ENCODE measurements around the gene GEN1. TPM values are rescaled to one million over a fixed set of nuclear protein-coding genes. Genes with fewer than 3 reads are reported as not detected.

GEN1 gene
- total RNA-seq, 1 experiment from 2014 or later: 23.7 TPM

DNA sequence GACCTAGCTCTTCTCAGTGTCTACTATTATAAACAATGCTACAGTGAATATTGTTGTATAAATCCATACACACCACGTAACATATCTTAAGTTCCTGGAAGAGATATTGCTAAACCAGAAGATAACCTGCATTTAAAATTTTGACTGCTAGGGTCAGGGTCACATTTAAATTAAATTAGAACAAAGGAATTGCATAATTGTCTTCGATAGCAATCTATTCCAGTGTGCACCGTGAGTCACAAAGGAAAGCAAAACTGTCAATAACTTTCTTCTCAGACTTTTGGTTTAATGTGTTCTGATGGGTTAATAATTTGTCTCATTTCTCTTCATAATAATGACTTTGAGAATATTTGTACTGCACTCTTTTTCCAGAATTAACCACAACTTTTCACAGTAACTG, 4.2 kb downstream of the GEN1 start:
- H3K36me3 Mint-ChIP-seq: peaks cover 20% of the 10 kb centered on the region
- TF ChIP-seq, protein P1, sequence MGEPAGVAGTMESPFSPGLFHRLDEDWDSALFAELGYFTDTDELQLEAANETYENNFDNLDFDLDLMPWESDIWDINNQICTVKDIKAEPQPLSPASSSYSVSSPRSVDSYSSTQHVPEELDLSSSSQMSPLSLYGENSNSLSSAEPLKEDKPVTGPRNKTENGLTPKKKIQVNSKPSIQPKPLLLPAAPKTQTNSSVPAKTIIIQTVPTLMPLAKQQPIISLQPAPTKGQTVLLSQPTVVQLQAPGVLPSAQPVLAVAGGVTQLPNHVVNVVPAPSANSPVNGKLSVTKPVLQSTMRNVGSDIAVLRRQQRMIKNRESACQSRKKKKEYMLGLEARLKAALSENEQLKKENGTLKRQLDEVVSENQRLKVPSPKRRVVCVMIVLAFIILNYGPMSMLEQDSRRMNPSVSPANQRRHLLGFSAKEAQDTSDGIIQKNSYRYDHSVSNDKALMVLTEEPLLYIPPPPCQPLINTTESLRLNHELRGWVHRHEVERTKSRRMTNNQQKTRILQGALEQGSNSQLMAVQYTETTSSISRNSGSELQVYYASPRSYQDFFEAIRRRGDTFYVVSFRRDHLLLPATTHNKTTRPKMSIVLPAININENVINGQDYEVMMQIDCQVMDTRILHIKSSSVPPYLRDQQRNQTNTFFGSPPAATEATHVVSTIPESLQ (CRISPR knock-in tag; IDR thresholded peaks at IDR 0.05): no peak
- TF ChIP-seq NFATC4 (CRISPR knock-in tag; IDR thresholded peaks at IDR 0.05) (no peak), ZNF232 (CRISPR knock-in tag; IDR thresholded peaks at IDR 0.05) (no peak), GRHL2 (CRISPR knock-in tag; IDR thresholded peaks at IDR 0.05; ENCODE audit: insufficient replicate concordance, severe bottlenecking) (no peak), GTF2I (CRISPR knock-in tag; conservative IDR thresholded peaks at IDR 0.05) (no peak), ZNF219 (CRISPR knock-in tag; IDR thresholded peaks at IDR 0.05; ENCODE audit: borderline replicate concordance) (no peak), SOX15 (CRISPR knock-in tag; IDR thresholded peaks at IDR 0.05) (no peak), ZBTB21 (CRISPR knock-in tag; IDR thresholded peaks at IDR 0.05; ENCODE audit: borderline replicate concordance) (no peak), MXD4 (CRISPR knock-in tag; IDR thresholded peaks at IDR 0.05; ENCODE audit: borderline replicate concordance) (no peak), CBFB (CRISPR knock-in tag; IDR thresholded peaks at IDR 0.05; ENCODE audit: low read depth) (no peak), ZNF416 (CRISPR knock-in tag; IDR thresholded peaks at IDR 0.05) (no peak), NFYB (CRISPR knock-in tag; conservative IDR thresholded peaks at IDR 0.05; ENCODE audit: low read depth) (no peak), ZNF423 (CRISPR knock-in tag; IDR thresholded peaks at IDR 0.05) (no peak)
- TF ChIP-seq, protein P2, sequence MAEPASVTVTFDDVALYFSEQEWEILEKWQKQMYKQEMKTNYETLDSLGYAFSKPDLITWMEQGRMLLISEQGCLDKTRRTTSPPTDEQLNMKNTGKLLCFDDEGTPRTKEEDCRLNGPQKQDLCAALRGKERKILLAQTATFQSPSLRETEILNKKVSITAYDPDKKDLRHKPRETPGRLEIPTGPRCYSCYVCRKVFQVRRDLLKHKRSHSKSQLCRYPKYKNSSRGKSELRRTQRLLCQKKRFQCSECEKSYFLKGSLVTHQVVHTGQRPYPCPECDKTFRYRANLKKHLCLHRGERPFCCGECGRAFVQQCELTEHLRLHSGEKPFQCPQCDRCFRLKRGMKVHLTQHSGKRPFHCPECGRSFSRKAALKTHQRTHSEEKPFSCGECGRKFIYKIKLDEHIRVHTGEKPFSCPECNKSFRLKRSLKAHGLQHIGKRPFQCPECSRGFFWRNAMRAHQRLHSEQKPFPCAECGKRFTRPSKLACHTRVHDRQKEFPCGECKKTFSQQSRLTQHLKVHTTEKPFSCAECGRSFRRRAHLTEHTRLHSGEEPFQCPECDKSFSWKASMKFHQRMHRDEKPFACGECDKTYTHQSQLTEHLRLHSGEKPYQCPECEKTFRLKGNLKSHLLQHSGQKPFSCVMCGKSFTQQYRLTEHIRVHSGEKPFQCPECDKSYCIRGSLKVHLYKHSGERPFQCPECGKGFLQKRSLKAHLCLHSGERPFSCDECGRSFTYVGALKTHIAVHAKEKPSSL (CRISPR knock-in tag; conservative IDR thresholded peaks at IDR 0.05): no peak
- TF ChIP-seq, protein P3, sequence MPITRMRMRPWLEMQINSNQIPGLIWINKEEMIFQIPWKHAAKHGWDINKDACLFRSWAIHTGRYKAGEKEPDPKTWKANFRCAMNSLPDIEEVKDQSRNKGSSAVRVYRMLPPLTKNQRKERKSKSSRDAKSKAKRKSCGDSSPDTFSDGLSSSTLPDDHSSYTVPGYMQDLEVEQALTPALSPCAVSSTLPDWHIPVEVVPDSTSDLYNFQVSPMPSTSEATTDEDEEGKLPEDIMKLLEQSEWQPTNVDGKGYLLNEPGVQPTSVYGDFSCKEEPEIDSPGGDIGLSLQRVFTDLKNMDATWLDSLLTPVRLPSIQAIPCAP (CRISPR knock-in tag; IDR thresholded peaks at IDR 0.05): no peak
- TF ChIP-seq, protein P4, sequence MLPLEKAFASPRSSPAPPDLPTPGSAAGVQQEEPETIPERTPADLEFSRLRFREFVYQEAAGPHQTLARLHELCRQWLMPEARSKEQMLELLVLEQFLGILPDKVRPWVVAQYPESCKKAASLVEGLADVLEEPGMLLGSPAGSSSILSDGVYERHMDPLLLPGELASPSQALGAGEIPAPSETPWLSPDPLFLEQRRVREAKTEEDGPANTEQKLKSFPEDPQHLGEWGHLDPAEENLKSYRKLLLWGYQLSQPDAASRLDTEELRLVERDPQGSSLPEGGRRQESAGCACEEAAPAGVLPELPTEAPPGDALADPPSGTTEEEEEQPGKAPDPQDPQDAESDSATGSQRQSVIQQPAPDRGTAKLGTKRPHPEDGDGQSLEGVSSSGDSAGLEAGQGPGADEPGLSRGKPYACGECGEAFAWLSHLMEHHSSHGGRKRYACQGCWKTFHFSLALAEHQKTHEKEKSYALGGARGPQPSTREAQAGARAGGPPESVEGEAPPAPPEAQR (CRISPR knock-in tag; IDR thresholded peaks at IDR 0.05): no peak
- TF ChIP-seq, protein P5, sequence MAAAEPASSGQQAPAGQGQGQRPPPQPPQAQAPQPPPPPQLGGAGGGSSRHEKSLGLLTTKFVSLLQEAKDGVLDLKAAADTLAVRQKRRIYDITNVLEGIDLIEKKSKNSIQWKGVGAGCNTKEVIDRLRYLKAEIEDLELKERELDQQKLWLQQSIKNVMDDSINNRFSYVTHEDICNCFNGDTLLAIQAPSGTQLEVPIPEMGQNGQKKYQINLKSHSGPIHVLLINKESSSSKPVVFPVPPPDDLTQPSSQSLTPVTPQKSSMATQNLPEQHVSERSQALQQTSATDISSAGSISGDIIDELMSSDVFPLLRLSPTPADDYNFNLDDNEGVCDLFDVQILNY (CRISPR knock-in tag; IDR thresholded peaks at IDR 0.05): no peak
- TF ChIP-seq, protein P6, sequence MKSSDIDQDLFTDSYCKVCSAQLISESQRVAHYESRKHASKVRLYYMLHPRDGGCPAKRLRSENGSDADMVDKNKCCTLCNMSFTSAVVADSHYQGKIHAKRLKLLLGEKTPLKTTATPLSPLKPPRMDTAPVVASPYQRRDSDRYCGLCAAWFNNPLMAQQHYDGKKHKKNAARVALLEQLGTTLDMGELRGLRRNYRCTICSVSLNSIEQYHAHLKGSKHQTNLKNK (CRISPR knock-in tag; IDR thresholded peaks at IDR 0.05): no peak
- TF ChIP-seq, protein P7, sequence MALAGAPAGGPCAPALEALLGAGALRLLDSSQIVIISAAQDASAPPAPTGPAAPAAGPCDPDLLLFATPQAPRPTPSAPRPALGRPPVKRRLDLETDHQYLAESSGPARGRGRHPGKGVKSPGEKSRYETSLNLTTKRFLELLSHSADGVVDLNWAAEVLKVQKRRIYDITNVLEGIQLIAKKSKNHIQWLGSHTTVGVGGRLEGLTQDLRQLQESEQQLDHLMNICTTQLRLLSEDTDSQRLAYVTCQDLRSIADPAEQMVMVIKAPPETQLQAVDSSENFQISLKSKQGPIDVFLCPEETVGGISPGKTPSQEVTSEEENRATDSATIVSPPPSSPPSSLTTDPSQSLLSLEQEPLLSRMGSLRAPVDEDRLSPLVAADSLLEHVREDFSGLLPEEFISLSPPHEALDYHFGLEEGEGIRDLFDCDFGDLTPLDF (CRISPR knock-in tag; IDR thresholded peaks at IDR 0.05): no peak
- H3K27me3 Mint-ChIP-seq (ENCODE audit: low read depth): no peaks in the 10 kb centered on the region
- no peak overlapping the region for H3K27ac Mint-ChIP-seq
- no peaks in the 10 kb centered on the region for H3K9me3 Mint-ChIP-seq
- ATAC-seq: no peak
- no peak overlapping the region for H3K4me3 Mint-ChIP-seq
- ChIA-PET POLR2A (interaction anchor here (0.6 kb wide), 1 partner anchor 74 kb away, joined by 4 read pairs; no protein-coding TSS in a partner anchor), CTCF (no interaction called here)
- H3K4me1 Mint-ChIP-seq: peaks cover 21% of the 10 kb centered on the region
- DNase-seq (ENCODE audit: low spot score): no peak

Data from WTC11 (cell line).